Measurements from ENCODE around the gene TRIOBP.

GRCh38 chr22:37747715-37748100, 50.9 kb downstream of the TRIOBP start:
- no peak for TF ChIP-seq POLR2A (IDR thresholded peaks at IDR 0.05; ENCODE audit: low read depth, low read length)
- no peak for TF ChIP-seq TAF1 (IDR thresholded peaks at IDR 0.05; ENCODE audit: low read depth, low read length)
- no peak for TF ChIP-seq POLR2AphosphoS5 (IDR thresholded peaks at IDR 0.05; ENCODE audit: low read depth, low read length)
- no peak for TF ChIP-seq PAX5 (IDR thresholded peaks at IDR 0.05; ENCODE audit: insufficient read depth, low read length, severe bottlenecking)
- TF ChIP-seq SPI1 (IDR thresholded peaks at IDR 0.05; ENCODE audit: low read depth, low read length): no peak
